ENCODE data around the gene DBT.

DBT gene

DNA sequence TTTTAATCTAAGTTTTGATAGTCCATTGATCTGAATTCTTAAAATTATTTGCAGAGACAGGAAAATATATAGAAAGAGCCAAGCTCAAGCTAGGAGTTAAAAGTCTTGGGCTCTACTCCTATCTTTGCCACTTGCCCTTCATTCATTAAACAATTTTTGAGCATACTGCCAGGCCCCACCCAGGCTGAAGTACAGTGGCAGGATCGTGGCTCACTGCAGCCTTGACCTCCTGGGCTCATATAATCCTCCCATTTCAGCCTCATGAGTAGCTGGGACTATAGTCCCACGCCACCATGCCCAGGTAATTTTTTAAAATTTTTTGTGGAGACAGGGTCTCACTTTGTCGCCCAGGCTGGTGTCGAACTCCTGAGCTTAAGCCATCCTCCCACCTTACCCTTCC, 108.4 kb downstream of the DBT start:
- TF ChIP-seq POLR2A (IDR thresholded peaks at IDR 0.05; ENCODE audit: low read depth, low read length): no peak
- FAIRE-seq (no peak), DNase-seq (ENCODE audit: insufficient read length, low spot score) (no peak)

- no peak for TF ChIP-seq POLR2A (IDR thresholded peaks at IDR 0.05; ENCODE audit: low read depth, low read length)
- DNase-seq (ENCODE audit: insufficient read length, low spot score): no peak
- no peak for FAIRE-seq
Observed at GRCh38 chr1:100137602-100138001, 112.0 kb downstream of the DBT start.
